ENCODE results near the gene KIF26B.

Gene KIF26B

DNA sequence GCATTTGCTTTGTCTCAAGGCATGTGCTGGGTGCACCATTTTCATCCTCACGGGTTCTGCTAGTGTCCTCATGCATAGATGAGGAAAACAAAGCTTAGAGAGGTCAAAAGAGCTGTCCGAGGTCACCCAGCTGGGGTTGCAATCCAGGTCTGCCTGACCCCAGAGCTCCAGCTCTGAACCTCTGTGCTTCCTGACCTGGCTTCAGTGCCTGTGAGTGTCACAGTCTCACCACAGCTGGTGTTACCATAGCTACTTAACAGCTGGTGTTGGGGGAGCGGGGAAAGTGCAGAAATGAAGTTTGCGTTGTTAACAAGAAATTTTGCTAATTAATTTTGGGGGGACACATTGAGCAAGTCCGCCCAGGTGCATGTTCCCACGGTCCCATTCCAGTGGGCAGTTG is 328.5 kb downstream of the KIF26B start:
- Histone ChIP-seq H3K4me1 (peaks cover 12% of the 10 kb centered on the region), H3K4me3 (ENCODE audit: low read depth, low read length) (no peak overlapping the region)

DNA sequence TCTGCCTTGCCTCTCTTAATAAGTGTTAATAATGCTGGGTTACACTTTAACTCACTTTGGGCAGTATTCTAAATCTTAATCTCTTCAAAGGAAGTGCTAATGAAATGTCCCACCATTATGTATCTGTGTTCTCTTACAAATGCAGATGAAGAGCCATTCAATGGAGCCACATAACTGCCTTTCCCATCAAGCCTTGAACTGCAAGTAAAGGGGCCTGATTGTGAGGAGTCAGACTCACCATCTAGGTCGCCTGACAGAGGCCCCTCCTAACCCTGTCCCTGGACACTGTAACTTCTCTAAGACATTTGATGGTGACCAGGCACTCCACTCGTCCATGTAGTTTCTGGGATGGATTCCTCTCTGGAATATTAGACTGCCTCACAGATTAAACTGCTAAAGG is 329.4 kb downstream of the KIF26B start:
- Histone ChIP-seq H3K9me3 (no peaks in the 10 kb centered on the region; the same call in 1 of the 2 replicates), H3K36me3 (no peaks in the 10 kb centered on the region; the same call in 1 of the 2 replicates), H3K4me3 (ENCODE audit: low read depth, low read length) (no peak overlapping the region), H3K27me3 (no peaks in the 10 kb centered on the region), H3K4me1 (peaks cover 18% of the 10 kb centered on the region)
- no peak for DNase-seq
- TF ChIP-seq, protein P1, sequence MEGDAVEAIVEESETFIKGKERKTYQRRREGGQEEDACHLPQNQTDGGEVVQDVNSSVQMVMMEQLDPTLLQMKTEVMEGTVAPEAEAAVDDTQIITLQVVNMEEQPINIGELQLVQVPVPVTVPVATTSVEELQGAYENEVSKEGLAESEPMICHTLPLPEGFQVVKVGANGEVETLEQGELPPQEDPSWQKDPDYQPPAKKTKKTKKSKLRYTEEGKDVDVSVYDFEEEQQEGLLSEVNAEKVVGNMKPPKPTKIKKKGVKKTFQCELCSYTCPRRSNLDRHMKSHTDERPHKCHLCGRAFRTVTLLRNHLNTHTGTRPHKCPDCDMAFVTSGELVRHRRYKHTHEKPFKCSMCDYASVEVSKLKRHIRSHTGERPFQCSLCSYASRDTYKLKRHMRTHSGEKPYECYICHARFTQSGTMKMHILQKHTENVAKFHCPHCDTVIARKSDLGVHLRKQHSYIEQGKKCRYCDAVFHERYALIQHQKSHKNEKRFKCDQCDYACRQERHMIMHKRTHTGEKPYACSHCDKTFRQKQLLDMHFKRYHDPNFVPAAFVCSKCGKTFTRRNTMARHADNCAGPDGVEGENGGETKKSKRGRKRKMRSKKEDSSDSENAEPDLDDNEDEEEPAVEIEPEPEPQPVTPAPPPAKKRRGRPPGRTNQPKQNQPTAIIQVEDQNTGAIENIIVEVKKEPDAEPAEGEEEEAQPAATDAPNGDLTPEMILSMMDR (IDR thresholded peaks at IDR 0.05; ENCODE audit: low read depth, low read length): no peak

More for the DNA sequence above, 328.5 kb downstream of the KIF26B start:
- H3K36me3 ChIP-seq: no peaks in the 10 kb centered on the region; the same call in 1 of the 2 replicates
- H3K9me3 ChIP-seq: no peaks in the 10 kb centered on the region; the same call in 1 of the 2 replicates
- DNase-seq: no peak
- no peaks in the 10 kb centered on the region for H3K27me3 ChIP-seq
- TF ChIP-seq, protein P1 (IDR thresholded peaks at IDR 0.05; ENCODE audit: low read depth, low read length): no peak

DNA sequence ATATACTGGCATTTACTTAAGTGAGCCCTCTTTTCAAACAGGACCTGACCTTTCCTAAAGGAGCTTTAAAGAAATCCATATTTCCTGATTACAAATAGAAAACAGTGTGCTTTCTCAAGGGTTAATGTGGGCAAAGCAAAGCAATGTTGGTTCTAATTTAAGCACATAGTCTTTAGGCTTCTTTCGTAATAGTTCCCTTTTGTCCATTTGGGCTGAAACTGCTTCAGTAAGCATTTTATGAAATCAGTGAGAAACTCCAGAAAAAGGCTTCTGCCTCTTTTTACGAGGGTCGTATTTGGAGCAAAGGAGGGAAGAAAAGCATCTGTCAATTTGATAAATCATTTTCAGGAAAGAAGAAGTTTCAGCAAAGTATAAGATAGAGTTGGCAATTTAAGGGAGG is 331.2 kb downstream of the KIF26B start:
- Histone ChIP-seq H3K4me1 (peaks cover 16% of the 10 kb centered on the region), H3K9me3 (no peaks in the 10 kb centered on the region; the same call in 1 of the 2 replicates), H3K4me3 (ENCODE audit: low read depth, low read length) (no peak overlapping the region), H3K27me3 (no peaks in the 10 kb centered on the region), H3K36me3 (no peaks in the 10 kb centered on the region; the same call in 1 of the 2 replicates)
- TF ChIP-seq, protein P1 (IDR thresholded peaks at IDR 0.05; ENCODE audit: low read depth, low read length): no peak
- DNase-seq: no peak

DNA sequence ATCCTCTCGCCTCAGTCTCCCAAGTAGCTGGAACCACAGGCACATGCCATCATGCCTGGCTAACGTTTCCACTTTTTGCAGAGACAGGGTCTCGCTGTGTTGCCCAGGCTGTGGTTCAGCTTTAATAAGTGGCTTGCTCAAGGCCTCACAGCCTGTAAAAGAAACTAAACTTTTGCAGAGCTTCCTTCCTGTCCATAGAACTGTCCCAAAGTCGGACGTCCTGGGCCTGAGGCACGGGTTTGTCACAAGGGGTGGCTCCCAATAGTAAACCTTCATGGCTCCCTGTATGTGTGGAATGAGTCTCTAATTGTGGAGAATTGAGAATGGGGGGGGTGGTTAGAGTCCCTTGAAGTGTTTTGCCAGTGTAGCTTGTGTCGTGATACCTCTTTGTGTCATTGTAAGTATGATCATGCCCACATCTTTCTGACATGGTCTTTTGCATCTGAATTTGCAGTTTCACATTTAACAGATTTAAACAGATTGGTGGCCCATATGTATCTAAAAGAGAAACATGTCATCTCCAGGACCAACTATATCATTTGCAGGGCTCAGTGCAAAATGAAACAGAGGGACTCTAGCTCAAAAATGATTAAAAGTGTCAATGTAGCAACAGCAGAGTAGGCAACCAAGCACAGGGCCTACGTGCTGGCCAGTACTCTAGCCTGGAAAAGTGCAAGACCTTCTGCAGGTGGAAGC is 332.1 kb downstream of the KIF26B start:
- H3K4me3 ChIP-seq (ENCODE audit: low read depth, low read length): no peak overlapping the region

DNA sequence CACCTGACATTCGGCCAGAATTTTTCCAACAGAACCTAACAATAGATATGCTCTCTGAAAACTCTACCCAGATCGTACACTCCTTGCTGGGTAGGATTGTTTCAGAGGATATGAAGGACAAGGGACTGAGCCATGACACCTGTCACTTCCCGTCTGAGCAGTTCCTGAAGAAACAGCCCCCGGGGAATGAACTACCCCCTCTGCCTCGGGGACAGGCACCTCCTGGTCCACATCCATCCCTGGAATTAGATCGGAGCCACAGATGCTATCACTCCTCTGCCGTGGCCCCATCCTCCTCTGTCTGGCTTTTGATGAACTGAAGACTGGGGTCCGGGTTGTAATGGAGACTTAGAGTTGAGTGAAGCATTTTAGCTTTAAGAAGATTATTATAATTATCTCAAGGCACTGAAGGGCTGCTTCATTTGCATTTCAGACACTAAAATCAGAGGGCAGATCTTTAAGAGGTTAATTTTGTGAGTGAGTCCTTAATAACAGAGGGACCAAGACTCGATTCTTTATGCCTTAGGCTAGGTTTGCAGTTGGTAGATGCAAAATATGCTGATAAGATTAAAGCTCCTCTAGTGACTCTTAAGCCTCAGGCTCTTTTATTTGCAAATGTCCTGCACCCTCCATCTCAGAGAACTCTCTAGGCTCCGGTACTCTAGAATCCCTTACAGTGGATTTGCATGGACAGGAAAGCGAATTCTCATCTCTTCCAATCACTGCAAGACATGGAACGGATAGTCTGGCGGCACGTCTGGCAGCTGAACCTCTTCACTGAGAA is 333.8 kb downstream of the KIF26B start:
- Histone ChIP-seq H3K9me3 (no peaks in the 10 kb centered on the region), H3K27me3 (no peaks in the 10 kb centered on the region), H3K4me1 (peaks cover 10% of the 10 kb centered on the region), H3K36me3 (no peaks in the 10 kb centered on the region), H3K4me3 (ENCODE audit: low read depth, low read length) (no peak overlapping the region)
- DNase-seq: no peak
- TF ChIP-seq, protein P1 (IDR thresholded peaks at IDR 0.05; ENCODE audit: low read depth, low read length): no peak

More for the DNA sequence above, 332.1 kb downstream of the KIF26B start:
- Histone ChIP-seq H3K4me1 (peaks cover 7% of the 10 kb centered on the region), H3K27me3 (no peaks in the 10 kb centered on the region), H3K9me3 (no peaks in the 10 kb centered on the region), H3K36me3 (no peaks in the 10 kb centered on the region; the same call in 1 of the 2 replicates)
- TF ChIP-seq, protein P1 (IDR thresholded peaks at IDR 0.05; ENCODE audit: low read depth, low read length): no peak
- no peak for DNase-seq
